DOHH2 (cell line): Measurements from ENCODE around the gene SPTBN1.

Experiments used
- H3F3A ChIP-seq: fragments of 200-600 bp; sonication (generic), shearing (Covaris generic); 2 replicates; pipeline ENCODE4 v1.6.0; 2016; ENCODE audit warnings: antibody characterized with exemption, mild to moderate bottlenecking; ENCODE audit not compliant: control insufficient read depth, insufficient read depth
- H3K27ac ChIP-seq: fragments of 200-600 bp; sonication (generic); 2 replicates; pipeline ENCODE4 v1.5.1; 2014; ENCODE audit warnings: low read depth, mild to moderate bottlenecking, low read length, moderate library complexity
- H3K27me3 ChIP-seq: fragments of 200-600 bp; sonication (generic); 2 replicates; pipeline ENCODE4 v1.6.1; 2014; ENCODE audit warnings: mild to moderate bottlenecking, low read length, mixed read lengths; ENCODE audit not compliant: control insufficient read depth
- H3K36me3 ChIP-seq: fragments of 200-600 bp; sonication (generic); 2 replicates; pipeline ENCODE4 v1.6.1; 2014; ENCODE audit warnings: mild to moderate bottlenecking, low read length, moderate library complexity, mixed read lengths; ENCODE audit not compliant: control insufficient read depth
- H3K4me1 ChIP-seq: fragments of 200-600 bp; sonication (generic); 2 replicates; pipeline ENCODE4 v1.6.1; 2014; ENCODE audit warnings: mild to moderate bottlenecking, low read length, mixed read lengths; ENCODE audit not compliant: control insufficient read depth
- H3K4me2 ChIP-seq: fragments of 200-600 bp; sonication (generic); 2 replicates; pipeline ENCODE4 v1.6.0; 2014; ENCODE audit warnings: mild to moderate bottlenecking, low read length, moderate library complexity
- H3K4me3 ChIP-seq: fragments of 200-600 bp; sonication (generic); 2 replicates; pipeline ENCODE4 v1.5.1; 2014; ENCODE audit warnings: mild to moderate bottlenecking, low read length, mixed read lengths
- H3K79me2 ChIP-seq: fragments of 200-600 bp; sonication (generic); 2 replicates; pipeline ENCODE4 v1.6.1; 2014; ENCODE audit warnings: mild to moderate bottlenecking, low read length, mixed read lengths; ENCODE audit not compliant: control insufficient read depth
- H3K9me2 ChIP-seq: fragments of 200-600 bp; sonication (generic); replicated peaks from 2 replicates; pipeline ENCODE4 v1.6.1; 2014; ENCODE audit warnings: mild to moderate bottlenecking, low read length, mixed read lengths; ENCODE audit not compliant: control insufficient read depth
- H3K9me3 ChIP-seq: fragments of 200-600 bp; sonication (generic); 2 replicates; pipeline ENCODE4 v1.6.1; 2014; ENCODE audit warnings: antibody characterized with exemption, low read length, mixed read lengths; ENCODE audit not compliant: control insufficient read depth, insufficient read depth
- H4K20me1 ChIP-seq: fragments of 200-600 bp; sonication (generic); 2 replicates; pipeline ENCODE4 v1.6.0; 2014; ENCODE audit warnings: low read depth, mild to moderate bottlenecking, antibody characterized with exemption, low read length, moderate library complexity; ENCODE audit not compliant: control insufficient read depth, insufficient read depth
- EZH2phosphoT487 ChIP-seq: fragments of 200-600 bp; sonication (generic); IDR thresholded peaks from 2 replicates; pipeline ENCODE4 v1.6.1; 2017; ENCODE audit warnings: borderline replicate concordance, mild to moderate bottlenecking, antibody characterized with exemption, low read length, moderate library complexity, mixed read lengths
- TF ChIP-seq, protein P1 (sequence below): fragments of 200-600 bp; sonication (generic); IDR thresholded peaks from one replicate; pipeline ENCODE4 v1.5.1; 2014; ENCODE audit warnings: antibody characterized with exemption, mild to moderate bottlenecking, low read depth, low read length; ENCODE audit not compliant: poor library complexity, severe bottlenecking

SPTBN1 gene

DNA sequence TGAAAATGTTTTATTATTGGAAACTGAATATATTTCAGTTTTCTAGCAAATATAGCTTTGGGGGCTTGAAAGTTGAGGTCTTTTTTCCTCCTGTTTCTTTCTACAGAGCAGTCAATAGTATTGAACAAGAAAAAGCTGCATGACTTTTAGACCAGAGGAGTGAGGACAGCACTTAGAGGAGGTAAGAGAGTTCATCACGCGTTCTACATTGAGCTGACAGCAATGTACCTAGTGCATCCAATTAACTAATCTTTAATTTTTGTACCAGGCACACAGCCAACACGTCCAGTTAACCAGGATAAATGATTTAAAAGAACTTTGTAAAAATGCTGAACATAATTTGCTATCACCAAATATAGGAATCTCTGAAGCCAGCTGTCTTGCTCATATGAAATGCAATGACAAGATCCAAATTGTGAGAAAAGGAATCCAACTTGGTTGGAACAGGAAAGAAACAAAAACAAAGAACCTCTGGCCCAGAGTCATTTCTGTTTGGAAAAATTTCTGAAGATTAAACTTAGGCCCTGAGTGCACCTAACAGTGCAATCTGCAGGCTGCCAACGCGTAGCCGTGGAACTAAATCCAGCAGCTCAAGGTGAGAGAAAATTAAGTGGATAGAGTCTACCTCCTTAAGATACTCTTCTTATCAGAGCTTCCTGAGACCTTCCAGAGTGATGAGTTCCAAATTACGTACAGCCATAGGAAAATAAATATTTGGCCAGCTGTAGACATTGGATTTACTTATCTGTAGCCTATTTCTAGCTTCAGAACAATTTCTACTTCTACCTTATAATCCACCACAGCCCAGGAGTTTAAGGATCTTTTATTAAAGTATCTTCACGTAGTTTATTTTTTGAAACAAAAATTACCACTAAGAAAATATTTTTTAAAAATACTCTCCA is 20.6 kb upstream of the SPTBN1 start:
- no peaks in the 10 kb centered on the region for H4K20me1 ChIP-seq
- no peaks in the 10 kb centered on the region for H3K36me3 ChIP-seq
- no peak overlapping the region for H3K4me2 ChIP-seq
- TF ChIP-seq EZH2phosphoT487 = no peak
- TF ChIP-seq, protein P1, sequence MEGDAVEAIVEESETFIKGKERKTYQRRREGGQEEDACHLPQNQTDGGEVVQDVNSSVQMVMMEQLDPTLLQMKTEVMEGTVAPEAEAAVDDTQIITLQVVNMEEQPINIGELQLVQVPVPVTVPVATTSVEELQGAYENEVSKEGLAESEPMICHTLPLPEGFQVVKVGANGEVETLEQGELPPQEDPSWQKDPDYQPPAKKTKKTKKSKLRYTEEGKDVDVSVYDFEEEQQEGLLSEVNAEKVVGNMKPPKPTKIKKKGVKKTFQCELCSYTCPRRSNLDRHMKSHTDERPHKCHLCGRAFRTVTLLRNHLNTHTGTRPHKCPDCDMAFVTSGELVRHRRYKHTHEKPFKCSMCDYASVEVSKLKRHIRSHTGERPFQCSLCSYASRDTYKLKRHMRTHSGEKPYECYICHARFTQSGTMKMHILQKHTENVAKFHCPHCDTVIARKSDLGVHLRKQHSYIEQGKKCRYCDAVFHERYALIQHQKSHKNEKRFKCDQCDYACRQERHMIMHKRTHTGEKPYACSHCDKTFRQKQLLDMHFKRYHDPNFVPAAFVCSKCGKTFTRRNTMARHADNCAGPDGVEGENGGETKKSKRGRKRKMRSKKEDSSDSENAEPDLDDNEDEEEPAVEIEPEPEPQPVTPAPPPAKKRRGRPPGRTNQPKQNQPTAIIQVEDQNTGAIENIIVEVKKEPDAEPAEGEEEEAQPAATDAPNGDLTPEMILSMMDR = no peak
- no peaks in the 10 kb centered on the region for H3K79me2 ChIP-seq
- H3K9me2 ChIP-seq = no peaks in the 10 kb centered on the region; the same call in 1 of the 2 replicates
- H3K9me3 ChIP-seq = no peaks in the 10 kb centered on the region
- no peak overlapping the region for H3K27ac ChIP-seq
- no peaks in the 10 kb centered on the region for H3K27me3 ChIP-seq
- H3K4me1 ChIP-seq = peaks cover 17% of the 10 kb centered on the region
- H3K4me3 ChIP-seq = no peak overlapping the region
- H3F3A ChIP-seq = no peaks in the 10 kb centered on the region

DNA sequence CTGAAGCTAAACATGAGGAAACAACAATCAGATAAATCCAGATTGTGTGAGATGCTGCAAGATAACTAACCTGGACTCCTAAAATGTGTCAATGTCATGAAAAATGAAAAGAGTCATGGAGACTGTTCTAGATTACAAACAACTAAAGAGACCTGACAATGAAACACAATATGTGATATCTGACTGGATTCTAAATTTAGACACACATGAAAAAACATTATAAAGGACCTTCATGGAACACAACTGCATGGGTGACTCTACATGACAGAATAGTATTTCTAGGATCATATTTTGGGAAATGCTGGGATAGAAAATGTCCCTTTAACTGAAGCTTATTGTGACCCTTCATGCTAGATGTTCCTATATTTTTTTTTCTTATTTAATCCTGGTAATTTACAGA is 18.5 kb upstream of the SPTBN1 start:
- TF ChIP-seq EZH2phosphoT487 = no peak
- TF ChIP-seq, protein P1 = no peak
- Histone ChIP-seq H3K4me2 (no peak overlapping the region), H3F3A (no peaks in the 10 kb centered on the region), H3K4me1 (peaks cover 17% of the 10 kb centered on the region), H3K4me3 (no peak overlapping the region), H3K27me3 (no peaks in the 10 kb centered on the region), H3K9me3 (no peaks in the 10 kb centered on the region), H3K9me2 (no peaks in the 10 kb centered on the region; the same call in 1 of the 2 replicates), H3K79me2 (no peaks in the 10 kb centered on the region), H4K20me1 (no peaks in the 10 kb centered on the region), H3K27ac (no peak overlapping the region), H3K36me3 (no peaks in the 10 kb centered on the region)

DNA sequence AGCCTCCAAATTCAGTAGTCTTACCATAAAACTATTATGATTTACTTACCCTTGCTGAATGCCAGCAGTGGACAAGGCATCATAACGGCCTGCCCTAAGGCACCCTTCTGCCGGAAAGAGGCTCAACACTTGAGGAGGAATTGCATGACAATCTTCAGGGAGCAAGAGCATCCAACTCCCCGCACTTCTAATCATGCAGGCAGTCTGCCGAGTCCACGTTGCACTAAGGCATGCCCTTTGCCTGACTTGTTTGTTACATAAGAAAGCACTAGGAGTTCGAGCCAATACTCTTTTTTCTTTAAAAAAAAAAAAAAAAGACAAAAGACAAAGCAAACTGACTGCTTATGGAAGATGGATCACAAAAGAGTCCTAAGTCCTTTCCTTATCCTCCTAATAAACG is 17.9 kb upstream of the SPTBN1 start:
- Histone ChIP-seq H3K4me2 (no peak overlapping the region), H3K9me3 (no peaks in the 10 kb centered on the region), H3K36me3 (no peaks in the 10 kb centered on the region), H3F3A (no peaks in the 10 kb centered on the region), H3K27ac (no peak overlapping the region), H3K27me3 (no peaks in the 10 kb centered on the region), H4K20me1 (no peaks in the 10 kb centered on the region), H3K79me2 (no peaks in the 10 kb centered on the region), H3K9me2 (no peaks in the 10 kb centered on the region; the same call in 1 of the 2 replicates), H3K4me1 (peaks cover 17% of the 10 kb centered on the region), H3K4me3 (no peak overlapping the region)
- TF ChIP-seq, protein P1 = no peak
